PC-9 (cell line): ENCODE measurements around the gene HYAL1.

Source experiments
- CTCF ChIP-seq: fragments of 200-600 bp; sonication (generic); conservative IDR thresholded peaks from 2 replicates; pipeline ENCODE4 v1.6.1; 2017; ENCODE audit warnings: mixed run types, antibody characterized with exemption, mild to moderate bottlenecking, moderate library complexity
- EZH2 ChIP-seq: fragments of 200-600 bp; sonication (generic); IDR thresholded peaks from 2 replicates; pipeline ENCODE4 v1.8.0; 2017; ENCODE audit warnings: antibody characterized with exemption, low read depth

GRCh38 chr3:50339485-50340146 lies 36.2 kb upstream of the HYAL1 start:
- no peak for TF ChIP-seq CTCF
- TF ChIP-seq EZH2: no peak
